ENCODE data around the gene MMP21. TPM values are rescaled to one million over a fixed set of nuclear protein-coding genes. Genes with fewer than 3 reads are reported as not detected.

The MMP21 gene
- total RNA-seq, 1 experiment from 2014 or later = not detected

GRCh38 chr10:125824736-125825135 is 49.1 kb upstream of the MMP21 start:
- no peak overlapping the region for H2AFZ ChIP-seq (ENCODE audit: low read length)
- H4K20me1 ChIP-seq (ENCODE audit: control insufficient read depth, insufficient read depth, insufficient read length) = no peaks in the 10 kb centered on the region
- no peak overlapping the region for H2BK5ac ChIP-seq (ENCODE audit: insufficient read length, low read length)
- Mint-ChIP-seq H3K36me3 (ENCODE audit: insufficient read depth in 1 of 3, low read depth in 3 of 3) (peaks cover 21 to 41% (median 40%) of the 10 kb centered on the region in 3 experiments; a peak in 6 of 7 replicates), H3K4me3 (no peak overlapping the region), H3K27ac (no peak overlapping the region), H3K9me3 (no peaks in the 10 kb centered on the region), H3K4me1 (peaks cover 5 to 6% of the 10 kb centered on the region in 2 experiments), H3K27me3 (ENCODE audit: low read depth) (no peaks in the 10 kb centered on the region)
- no peaks in the 10 kb centered on the region for H3K9me3 ChIP-seq (ENCODE audit: control insufficient read depth, low read depth, low read length)
- no peak overlapping the region for H3K56ac ChIP-seq (ENCODE audit: insufficient read length, low read depth, low read length)
- no peak for TF ChIP-seq CTCF (conservative IDR thresholded peaks at IDR 0.05)
- peaks cover 2% of the 10 kb centered on the region for H3K79me1 ChIP-seq (ENCODE audit: insufficient read depth, low read depth, low read length, poor library complexity, severe bottlenecking)
- H3K27ac ChIP-seq (ENCODE audit: insufficient read length, low read depth, low read length) = no peak overlapping the region
- no peak overlapping the region for H3K18ac ChIP-seq (ENCODE audit: insufficient read length, low read depth, low read length)
- H3K23ac ChIP-seq (ENCODE audit: insufficient read length, low read depth, low read length) = no peak overlapping the region
- H3K79me2 ChIP-seq (ENCODE audit: insufficient read depth, low read length) = peaks cover 23% of the 10 kb centered on the region
- WGBS (ENCODE audit: extremely low coverage, insufficient read length, low lambda C conversion rate) = no CpG with 5 or more reads among the region's 1 CpG
- H2BK20ac ChIP-seq (ENCODE audit: low read depth, low read length, poor library complexity, severe bottlenecking) = no peak overlapping the region
- no peak overlapping the region for H3T11ph ChIP-seq (ENCODE audit: low read length)
- no peak overlapping the region for H4K5ac ChIP-seq (ENCODE audit: insufficient read length, low read depth, low read length)
- H2BK15ac ChIP-seq (ENCODE audit: low read depth, low read length) = no peak overlapping the region
- peak overlapping the region; percentile 39 for H3K9ac ChIP-seq (ENCODE audit: extremely low read depth, insufficient read length, low read length)
- no peak overlapping the region for H4K91ac ChIP-seq (ENCODE audit: insufficient read length, low read depth, low read length)
- no peak overlapping the region for H2BK120ac ChIP-seq (ENCODE audit: low read depth, low read length, poor library complexity, severe bottlenecking)
- no peak overlapping the region for H2AK5ac ChIP-seq (ENCODE audit: insufficient read length, low read length)
- H3K23me2 ChIP-seq (ENCODE audit: insufficient read length, low read depth, low read length, poor library complexity, severe bottlenecking) = no peaks in the 10 kb centered on the region
- no peak overlapping the region for H4K8ac ChIP-seq (replicated peaks; ENCODE audit: insufficient read length, low read depth, low read length)
- no peak for DNase-seq
- peak overlapping the region; percentile 53 for H3K4me2 ChIP-seq (ENCODE audit: insufficient read depth, insufficient read length, low read length)
- H3K14ac ChIP-seq (ENCODE audit: insufficient read depth, low read length) = no peak overlapping the region
- H2BK12ac ChIP-seq (ENCODE audit: insufficient read length, low read depth, low read length) = no peak overlapping the region
- H3K4me1 ChIP-seq (ENCODE audit: insufficient read depth, low read length) = 0 out of 2 replicates have a peak, but pooled peaks cover 2% of the 10 kb centered on the region
- H3K4ac ChIP-seq (ENCODE audit: low read depth, low read length) = no peak overlapping the region
- H3K27me3 ChIP-seq (ENCODE audit: insufficient read depth, low read length) = no peaks in the 10 kb centered on the region

Data from H9 (cell line).